GM19452 (cell line): Measurements from ENCODE around the gene KPNA2.
"Not testable (repeated sequence)": the region's sequence is repeated elsewhere in the genome, so short reads cannot be mapped to it uniquely, and the experiment has no call there.

Experiments used
- ATAC-seq: cut with Tn5 transposase; IDR thresholded peaks from one replicate; pipeline ENCODE4 v1.9.1; 2021; ENCODE audit not compliant: unreplicated experiment

The KPNA2 gene

GRCh38 chr17:68054296-68054900 lies 18.9 kb downstream of the KPNA2 start:
- ATAC-seq: no peak

DNA sequence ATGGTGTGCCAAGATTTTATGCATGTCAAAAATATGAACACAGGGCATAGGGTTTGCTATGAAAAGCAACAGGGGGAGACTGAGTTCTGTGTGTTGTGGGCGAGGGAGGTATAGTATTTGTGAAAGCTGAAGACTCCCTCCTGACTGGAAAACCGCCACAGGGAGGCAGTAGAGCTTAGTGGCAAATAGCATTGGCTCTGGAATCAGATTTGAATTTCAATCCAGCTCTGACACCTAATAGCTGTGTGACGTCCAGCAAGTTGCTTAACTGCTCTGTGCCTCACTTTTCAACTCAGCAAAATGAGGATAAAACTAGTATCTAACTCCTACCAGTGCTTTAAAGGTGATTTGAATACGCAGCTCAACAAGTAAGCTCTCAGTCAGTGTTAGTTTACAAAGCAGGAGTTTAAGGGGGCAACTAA lies 22.0 kb downstream of the KPNA2 start:
- no peak for ATAC-seq

DNA sequence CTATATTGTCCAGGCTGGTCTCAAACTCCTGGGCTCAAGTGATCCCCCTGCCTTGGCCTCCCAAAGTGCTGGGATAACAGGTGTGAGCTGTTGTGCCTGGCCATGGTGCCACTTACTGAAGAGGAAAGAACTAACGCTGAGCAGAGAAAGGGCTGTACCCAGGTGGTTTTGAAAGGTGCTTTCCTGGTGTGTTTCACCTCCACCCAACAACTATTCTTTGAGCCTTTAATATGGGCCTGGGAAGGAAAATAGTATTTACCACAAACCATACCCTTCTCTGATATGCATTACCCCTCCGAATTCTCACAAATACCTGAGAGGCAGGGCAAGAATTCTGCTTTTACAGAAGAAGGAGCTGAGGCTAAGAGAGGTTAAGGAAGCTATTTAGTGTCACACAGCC lies 24.8 kb downstream of the KPNA2 start:
- no peak for ATAC-seq

DNA sequence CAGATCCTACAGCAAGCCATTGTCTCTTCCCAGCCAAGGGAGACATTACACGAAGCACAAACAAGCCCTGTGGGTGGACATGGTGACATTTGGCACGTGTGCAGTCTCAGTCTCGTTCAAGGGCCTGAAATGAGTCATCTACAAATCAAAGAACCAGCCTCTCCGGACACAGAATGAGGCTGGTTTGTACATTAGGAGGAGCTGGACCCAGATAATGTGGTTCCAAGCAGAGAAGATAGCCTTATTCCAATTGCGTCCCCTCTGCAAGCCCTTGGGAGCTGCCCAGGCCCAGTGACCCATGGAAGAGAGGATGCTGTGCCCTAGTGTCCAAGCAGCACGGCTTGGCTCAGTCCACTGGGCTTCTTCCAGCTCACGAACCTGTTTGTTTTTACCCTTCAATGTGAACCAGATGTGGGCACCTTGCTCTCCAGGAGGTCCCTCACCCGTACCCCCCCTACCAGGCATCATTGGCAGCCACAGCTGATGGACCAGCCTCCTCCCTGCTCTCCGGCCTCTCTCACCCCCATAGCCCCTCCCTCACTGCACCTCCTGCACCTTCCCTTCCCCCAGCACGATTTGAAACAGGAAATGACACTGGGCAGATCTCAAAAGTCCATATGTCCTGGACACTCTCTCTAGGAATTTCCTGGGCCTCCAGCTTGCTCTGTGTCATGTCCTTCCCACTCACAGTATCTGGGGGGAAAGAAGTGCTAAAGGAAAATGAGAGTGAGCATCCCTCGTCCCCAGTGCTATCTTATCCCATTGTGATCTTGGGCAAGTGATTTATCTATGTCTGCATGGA lies 26.2 kb downstream of the KPNA2 start:
- no peak for ATAC-seq

DNA sequence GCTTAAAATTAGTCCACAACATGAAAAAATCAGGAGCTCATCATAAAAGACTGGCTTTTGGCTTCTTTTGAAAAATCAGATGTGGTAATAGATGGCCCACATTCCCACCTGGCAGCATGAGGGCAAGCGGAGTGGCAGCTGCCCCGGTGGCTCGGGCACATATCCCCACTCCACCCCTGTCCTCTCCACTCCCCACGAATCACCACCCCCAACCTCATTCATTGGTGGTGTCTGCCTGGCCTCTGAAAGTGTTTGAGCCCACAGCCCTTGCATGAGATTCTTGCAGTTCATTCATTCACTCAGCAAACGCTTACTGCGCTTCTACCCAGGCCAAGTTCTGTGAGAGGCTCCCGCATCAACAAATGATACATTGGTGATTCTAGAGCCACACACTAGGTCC lies 29.8 kb downstream of the KPNA2 start:
- not testable (repeated sequence) for ATAC-seq

GRCh38 chr17:68068512-68068911 lies 33.0 kb downstream of the KPNA2 start:
- not testable (repeated sequence) for ATAC-seq

- not testable (repeated sequence) for ATAC-seq
Observed at GRCh38 chr17:68070582-68071444, 35.3 kb downstream of the KPNA2 start.

DNA sequence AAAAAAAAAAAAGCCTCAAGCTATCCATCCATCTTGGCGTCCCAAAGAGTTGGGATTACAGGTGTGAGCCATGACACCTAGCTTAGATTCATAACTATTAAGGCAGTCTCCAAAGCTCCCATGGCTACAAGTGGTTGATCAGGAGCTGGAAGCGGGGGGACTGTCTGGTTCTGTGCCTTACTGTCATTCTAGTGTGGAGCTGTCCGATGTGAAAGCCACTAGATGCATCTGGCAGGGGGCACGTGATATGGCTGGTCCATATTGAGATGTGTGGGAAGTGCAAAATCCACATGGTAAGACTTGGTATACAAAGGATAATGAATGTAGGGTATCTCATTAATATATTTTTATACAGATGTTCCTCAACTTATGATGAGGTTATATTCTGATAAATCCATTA lies 38.7 kb downstream of the KPNA2 start:
- ATAC-seq: no peak

DNA sequence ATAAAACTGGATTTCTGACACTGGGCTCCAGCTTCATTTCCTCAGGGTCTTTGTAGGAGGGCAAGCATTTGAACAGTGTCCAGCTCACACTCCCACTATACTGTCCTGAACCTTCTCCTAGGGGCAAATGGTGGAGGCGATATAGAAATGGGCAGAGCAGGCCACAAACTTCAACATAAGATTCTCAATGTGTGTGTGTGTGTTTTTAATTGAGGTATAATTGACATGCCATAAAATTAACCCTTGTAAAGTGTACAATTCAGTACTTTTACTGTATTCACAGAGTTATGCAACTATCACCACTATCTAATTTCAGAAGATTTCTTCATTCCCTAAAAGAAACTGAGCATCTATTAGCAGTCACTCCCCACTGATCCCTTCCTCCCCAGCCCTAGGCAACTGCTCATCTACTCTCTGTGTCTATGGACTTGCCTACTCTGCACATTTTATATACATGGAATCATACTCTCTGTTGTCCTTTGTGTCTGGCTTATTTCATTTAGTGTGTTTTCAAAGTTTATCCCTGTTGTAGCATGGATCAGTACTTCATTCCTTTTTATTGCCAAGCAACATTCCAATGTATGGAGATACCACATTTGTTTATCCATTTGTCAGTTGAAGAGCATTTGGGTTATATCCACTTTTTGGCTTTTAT lies 40.5 kb downstream of the KPNA2 start:
- ATAC-seq: not testable (repeated sequence)

DNA sequence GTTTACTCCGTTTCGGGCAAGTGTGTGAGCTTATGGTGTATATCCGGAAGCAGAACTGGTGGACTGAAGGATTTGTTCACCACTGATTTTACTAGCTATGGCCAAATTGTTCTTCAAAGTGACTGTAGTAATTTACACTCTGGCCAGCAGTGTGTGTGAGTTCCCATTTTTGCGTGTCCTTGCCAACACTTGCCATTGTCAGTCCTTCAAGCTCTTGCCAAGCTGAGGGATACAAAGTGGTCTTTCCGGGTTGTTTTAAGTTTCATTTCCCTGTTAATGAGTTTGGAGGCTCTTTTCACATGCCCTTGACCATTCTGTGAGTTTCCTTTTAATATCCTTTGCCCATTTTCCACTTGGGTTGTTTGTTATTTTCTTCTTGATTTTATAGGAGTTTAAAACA lies 42.0 kb downstream of the KPNA2 start:
- not testable (repeated sequence) for ATAC-seq

DNA sequence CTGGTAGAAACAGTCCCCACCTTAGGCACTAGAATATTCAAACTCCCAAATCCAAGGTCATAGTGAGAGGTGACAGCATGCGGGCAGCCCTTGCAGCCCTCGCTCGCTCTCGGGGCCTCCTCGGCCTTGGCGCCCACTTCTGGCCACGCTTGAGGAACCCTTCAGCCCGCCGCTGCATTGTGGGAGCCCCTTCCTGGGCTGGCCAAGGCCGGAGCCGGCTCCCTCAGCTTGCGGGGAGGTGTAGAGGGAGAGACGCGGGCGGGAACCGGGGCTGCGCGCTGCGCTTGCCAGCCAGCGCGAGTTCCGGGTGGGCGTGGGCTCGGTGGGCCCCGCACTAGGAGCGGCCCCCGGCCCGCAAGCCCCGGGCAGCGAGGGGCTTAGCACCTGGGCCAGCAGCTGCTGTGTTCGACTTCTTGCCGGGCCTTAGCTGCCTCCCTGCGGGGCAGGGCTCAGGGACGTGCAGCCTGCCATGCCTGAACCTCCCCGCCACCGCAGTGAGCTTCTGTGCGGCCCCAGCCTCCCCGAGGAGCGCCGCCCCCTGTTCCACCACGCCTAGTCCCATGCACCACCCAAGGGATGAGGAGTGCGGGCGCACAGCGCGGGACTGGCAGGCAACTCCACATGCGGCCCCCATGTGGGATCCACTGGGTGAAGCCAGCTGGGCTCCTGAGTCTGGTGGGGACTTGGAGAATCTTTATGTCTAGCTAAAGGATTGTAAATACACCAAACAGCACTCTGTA lies 45.0 kb downstream of the KPNA2 start:
- ATAC-seq: no peak

DNA sequence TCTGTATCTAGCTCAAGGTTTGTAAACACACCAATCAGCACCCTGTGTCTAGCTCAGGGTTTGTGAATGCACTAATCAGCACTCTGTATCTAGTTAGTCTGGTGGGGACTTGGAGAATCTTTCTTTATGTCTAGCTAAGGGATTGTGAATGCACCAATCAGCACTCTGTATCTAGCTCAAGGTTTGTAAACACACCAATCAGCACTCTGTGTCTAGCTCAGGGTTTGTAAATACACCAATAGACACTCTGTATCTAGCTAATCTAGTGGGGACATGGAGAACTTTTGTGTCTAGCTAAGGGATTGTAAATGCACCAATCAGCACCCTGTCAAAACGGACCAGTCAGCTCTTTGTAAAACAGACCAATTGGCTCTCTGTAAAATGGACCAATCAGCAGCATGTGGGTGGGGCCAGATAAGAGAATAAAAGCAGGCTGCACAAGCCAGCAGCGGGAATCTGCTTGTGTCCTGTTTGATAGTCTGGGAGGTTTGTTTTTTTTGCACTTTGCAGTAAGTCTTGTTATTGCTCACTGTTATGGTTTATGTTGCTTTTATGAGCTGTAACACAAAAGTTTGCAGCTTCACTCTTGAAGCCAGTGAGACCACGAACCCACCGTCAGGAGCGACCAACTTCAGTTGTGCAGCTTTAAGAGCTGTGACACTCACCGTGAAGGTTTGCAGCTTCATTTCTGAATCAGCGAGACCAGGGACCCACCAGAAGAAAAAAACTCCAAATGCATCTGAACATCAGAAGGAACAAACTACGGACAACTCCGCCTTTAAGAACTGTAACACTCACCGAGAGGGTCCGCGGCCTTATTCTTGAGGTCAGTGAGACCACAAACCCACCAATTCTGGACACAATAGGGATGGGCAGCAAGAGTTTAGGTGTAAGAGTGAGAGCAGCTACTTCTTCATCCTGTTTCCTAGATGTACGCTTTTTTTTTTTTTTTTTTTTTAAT lies 46.0 kb downstream of the KPNA2 start:
- not testable (repeated sequence) for ATAC-seq

DNA sequence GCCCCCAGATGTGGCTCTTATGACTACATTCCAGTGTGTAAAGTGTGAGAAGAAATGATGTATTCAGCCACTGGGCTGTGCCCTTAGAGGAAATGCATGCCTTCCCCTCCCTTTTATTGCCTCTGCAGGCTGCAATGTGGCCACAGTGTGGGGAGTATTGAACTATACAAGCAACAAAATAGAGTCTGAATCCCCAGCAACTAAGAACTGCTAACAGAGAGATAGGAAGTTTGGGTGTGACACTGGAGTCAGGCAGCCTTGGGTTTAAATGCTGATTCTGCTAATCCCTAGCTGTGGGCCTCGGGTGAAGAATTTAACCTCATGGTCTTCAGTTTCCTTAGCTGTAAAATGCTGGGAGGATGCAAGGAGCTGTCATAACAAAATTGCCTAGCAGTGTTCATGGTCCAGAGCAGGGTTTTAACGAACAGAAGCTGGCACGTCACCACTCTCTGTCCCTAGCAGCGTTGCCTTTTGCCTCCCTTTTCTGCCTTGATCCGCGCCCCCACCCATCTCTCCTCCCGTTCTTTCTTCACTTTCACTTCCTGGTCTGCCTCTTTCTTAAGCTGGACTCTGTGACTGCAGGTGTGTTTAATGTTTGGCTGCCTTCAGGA lies 50.3 kb downstream of the KPNA2 start:
- ATAC-seq: no peak

DNA sequence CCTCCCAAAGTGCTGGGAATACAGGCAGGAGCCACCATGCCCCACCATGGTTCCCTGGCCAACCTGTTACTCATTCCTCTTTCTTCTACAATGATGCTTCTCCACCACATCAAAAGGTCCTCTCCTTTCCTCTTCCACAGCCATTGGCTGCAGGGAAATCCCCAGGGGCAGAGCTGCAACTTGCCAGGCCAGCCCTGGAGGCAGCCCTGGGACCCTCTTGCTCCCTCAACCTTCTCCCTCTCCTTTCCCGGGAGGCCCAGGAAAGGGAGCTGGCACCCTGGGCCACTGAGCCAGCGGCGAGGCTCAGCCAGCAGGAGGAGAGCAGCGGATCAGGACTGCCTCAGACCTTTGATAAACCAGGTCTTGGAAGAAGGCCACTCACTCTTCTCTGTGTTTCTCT lies 51.1 kb downstream of the KPNA2 start:
- ATAC-seq: not testable (repeated sequence)

GRCh38 chr17:68087131-68087623 lies 51.6 kb downstream of the KPNA2 start:
- ATAC-seq: peak; percentile 71

DNA sequence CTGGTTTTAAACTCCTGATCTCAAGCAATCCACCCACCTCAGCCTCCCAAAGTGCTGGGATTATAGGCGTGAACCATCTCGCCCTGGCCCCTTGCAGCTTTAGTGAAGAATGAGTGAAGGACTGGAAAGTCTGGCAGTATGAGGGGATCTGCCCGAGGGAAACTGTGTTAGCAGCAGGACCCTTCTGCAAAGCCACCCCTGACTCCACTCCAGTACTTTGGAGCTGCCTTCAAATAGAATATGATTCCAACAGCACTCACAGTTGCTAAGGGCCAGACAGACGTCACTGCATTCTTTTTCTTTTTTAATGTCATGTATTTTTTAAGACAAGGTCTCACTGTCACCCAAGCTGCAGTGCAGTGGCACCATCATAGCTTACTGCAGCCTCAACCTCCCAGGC lies 52.3 kb downstream of the KPNA2 start:
- ATAC-seq: no peak

DNA sequence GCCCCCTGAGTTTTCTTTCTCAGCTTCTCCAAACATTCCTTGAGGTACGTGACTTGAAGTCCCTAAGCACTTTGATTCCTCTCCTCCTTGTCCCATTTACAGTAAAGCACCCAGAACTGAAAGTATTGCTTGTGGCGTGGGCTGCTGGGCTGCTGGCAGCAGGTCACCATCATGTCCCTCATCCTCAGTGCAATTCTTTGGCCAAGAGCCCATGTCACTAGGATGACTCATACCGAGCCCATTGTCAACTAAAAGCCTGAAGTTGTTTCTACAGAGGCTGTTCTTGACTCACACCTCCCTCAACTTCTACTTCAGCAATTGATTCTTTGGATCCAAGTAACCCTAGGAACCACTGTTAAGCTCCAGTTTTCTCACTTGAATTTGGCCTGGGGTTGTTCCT lies 54.3 kb downstream of the KPNA2 start:
- ATAC-seq: no peak

GRCh38 chr17:68094481-68095078 lies 59.0 kb downstream of the KPNA2 start:
- no peak for ATAC-seq
